Measurements from ENCODE around the gene SARDH. TPM values are rescaled to one million over a fixed set of nuclear protein-coding genes. Genes with fewer than 3 reads are reported as not detected.
A peak's percentile ranks its signal among the peaks of the same experiment; 100 is the strongest.

Gene SARDH
- total and polyA plus RNA-seq, 2 of the 8 experiments (the other 6 are each of a cell fraction or from before 2014, with no cell fraction given): 6.4 to 7.4 TPM

- H2AFZ ChIP-seq (ENCODE audit: low read length): no peak overlapping the region
- no peak for DNase-seq (ENCODE audit: low read depth in 1 of 2, low spot score in 2 of 2)
- no peak overlapping the region for H3K4me2 ChIP-seq (ENCODE audit: insufficient read depth in 1 of 2, low read depth in 2 of 2, low read length in 2 of 2)
- no peaks in the 10 kb centered on the region for H3K36me3 ChIP-seq (ENCODE audit: control insufficient read depth in 2 of 4, insufficient read depth in 4 of 4, low read length in 3 of 4)
- H2BK5ac ChIP-seq (ENCODE audit: low read depth, low read length): no peak overlapping the region
- H3K4ac ChIP-seq (replicated peaks; ENCODE audit: insufficient read length, low read depth, low read length): no peak overlapping the region
- no peak for FAIRE-seq
- H3K79me2 ChIP-seq (ENCODE audit: control insufficient read depth in 1 of 2, insufficient read depth in 2 of 2, low read length in 2 of 2): no peaks in the 10 kb centered on the region
- H3K27ac ChIP-seq (ENCODE audit: low read depth, low read length): no peak overlapping the region
- peaks cover 0 to 3% of the 10 kb centered on the region in 2 experiments for H4K20me1 ChIP-seq (replicated peaks in 1 of 2; ENCODE audit: control insufficient read depth in 1 of 2, insufficient read depth in 2 of 2, low read length in 2 of 2)
- H3K4me3 ChIP-seq (ENCODE audit: extremely low read depth in 1 of 4, insufficient read depth in 2 of 4, low read depth in 3 of 4, low read length in 4 of 4): no peak overlapping the region
- peak overlapping the region; percentile 3; the same call in 1 of the 2 replicates for H2BK20ac ChIP-seq (ENCODE audit: low read length)
- H2AK5ac ChIP-seq (ENCODE audit: low read depth, low read length): no peak overlapping the region
- no peaks in the 10 kb centered on the region for H3K79me1 ChIP-seq (ENCODE audit: low read depth, low read length)
- no peak overlapping the region for H3K18ac ChIP-seq (ENCODE audit: extremely low read depth, low read length)
- H4K5ac ChIP-seq (ENCODE audit: insufficient read length, low read depth, low read length): no peak overlapping the region
- ChIA-PET POLR2A (ENCODE audit: partially characterized antibody) (interaction anchor here (1.1 kb wide), 1 partner anchor 194 kb away, joined by 3 read pairs; no protein-coding TSS in a partner anchor), CTCF (ENCODE audit: partially characterized antibody) (interaction anchor here (0.9 to 8.8 kb wide), 7 partner anchors 10 to 194 kb away, joined by 3 to 44 read pairs (median 5); no protein-coding TSS in a partner anchor)
- WGBS, 2 experiments (ENCODE audit: extremely low coverage in 1 of 2, insufficient coverage in 1 of 2, insufficient read length in 1 of 2, insufficient replicate concordance in 2 of 2, low coverage in 1 of 2, low lambda C conversion rate in 2 of 2, missing lambda C conversion rate in 1 of 2): 65% methylated on average over 4 of the region's 4 CpGs; no CpG with 5 or more reads in 1 of the 2 experiments
- H2BK120ac ChIP-seq (replicated peaks; ENCODE audit: low read depth, low read length): no peak overlapping the region
- peaks cover 4% of the 10 kb centered on the region; the same call in 1 of the 2 replicates for H3K23me2 ChIP-seq (ENCODE audit: low read depth, low read length)
- peak overlapping the region; percentile 40 for H4K91ac ChIP-seq (replicated peaks; ENCODE audit: insufficient read length, low read length)
- no peak overlapping the region for H3K23ac ChIP-seq (ENCODE audit: insufficient read length)
- no peak overlapping the region for H3K14ac ChIP-seq (ENCODE audit: insufficient read length)
- no peak overlapping the region for H2BK15ac ChIP-seq (ENCODE audit: low read length)
- no peaks in the 10 kb centered on the region for H3K9me3 ChIP-seq (ENCODE audit: insufficient read depth in 2 of 2, low read depth in 1 of 2, low read length in 1 of 2)
- no peak overlapping the region for H3K56ac ChIP-seq (replicated peaks; ENCODE audit: insufficient read length, low read depth, low read length)
- no peak overlapping the region; the same call in 1 of the 2 replicates for H2BK12ac ChIP-seq (ENCODE audit: low read depth, low read length)
- H3K27me3 ChIP-seq (replicated peaks in 1 of 4; ENCODE audit: control insufficient read depth in 3 of 4, extremely low read depth in 1 of 4, insufficient read depth in 3 of 4, low read length in 3 of 4): no peaks in the 10 kb centered on the region
- peaks cover 0 to 25% (median 19%) of the 10 kb centered on the region in 4 experiments; a peak in 6 of 7 replicates for H3K4me1 ChIP-seq (replicated peaks in 1 of 4; ENCODE audit: control insufficient read depth in 3 of 4, insufficient read depth in 4 of 4, low read length in 3 of 4)
- no peak overlapping the region for H4K8ac ChIP-seq (ENCODE audit: extremely low read depth, insufficient read depth, low read length)
- no peak overlapping the region for H3K9ac ChIP-seq (replicated peaks in 1 of 4; ENCODE audit: extremely low read depth in 1 of 4, low read depth in 3 of 4, low read length in 3 of 4)
- no peak for TF ChIP-seq CHD2 (IDR thresholded peaks at IDR 0.05; ENCODE audit: low read length)
- no peak for TF ChIP-seq POLR2A (IDR thresholded peaks at IDR 0.05; ENCODE audit: control extremely low read depth in 1 of 2, low read depth in 2 of 2, low read length in 2 of 2)
Measured at GRCh38 chr9:133733421-133733795, 4.7 kb downstream of the SARDH start.
